Lower leg skin (tissue), 4 donors: ENCODE measurements around the gene KLF5. TPM values are rescaled to one million over a fixed set of nuclear protein-coding genes. Genes with fewer than 3 reads are reported as not detected.

Experiments
- DNase-seq, 2 donors: peaks; one replicate each; pipeline ENCODE4 v3.0.0-alpha.2; 2019; ENCODE audit warnings: low spot score in 2 of 2
- H3K4me3 ChIP-seq: fragments of 200-600 bp; sonication (generic); 2 replicates; pipeline ENCODE4 v1.5.1; 2017; ENCODE audit warnings: mild to moderate bottlenecking, low read depth; ENCODE audit not compliant: poor library complexity, severe bottlenecking
- POLR2A ChIP-seq, 2 donors: fragments of 450-650 bp; IDR thresholded peaks; one replicate each; pipeline ENCODE4 v1.6.1; 2016 to 2017; ENCODE audit warnings: antibody characterized with exemption in 2 of 2, mild to moderate bottlenecking in 1 of 2, moderate library complexity in 1 of 2
- WGBS, 2 donors: methylation state at CpG; one replicate each; pipeline ENCODE4 v1.1.5; 2018; 5-methylcytosine and 5-hydroxymethylcytosine counted together
- intact Hi-C: fragments of 100-400 bp; cut with DNase I; formaldehyde crosslinking; loops from one replicate; pipeline ENCODE4 v1.15.0; 2023; ENCODE audit warnings: low total_unique reads
- total RNA-seq, 4 donors: library from RNA; depleted of rRNA; stranded (reverse); fragments of >200 nt; gene quantifications; one replicate each; pipeline ENCODE4 v1.1.0, GENCODE V29; 2016
- TF ChIP-seq, protein P1 (sequence below), 3 donors: fragments of 450-650 bp; IDR thresholded peaks; one replicate each; pipeline ENCODE4 v1.5.1; 2016; ENCODE audit warnings: antibody characterized with exemption in 3 of 3, mild to moderate bottlenecking in 3 of 3, moderate library complexity in 2 of 3

The KLF5 gene
- total RNA-seq, 4 donors from 2014 or later: 244 to 544 (median 359) TPM

- intact Hi-C loops: no loop called here
- no peak overlapping the region for H3K4me3 ChIP-seq
- 48 to 60% methylated on average over 4 of the region's 4 CpGs for WGBS, 2 donors
- no peak for DNase-seq
- TF ChIP-seq POLR2A (IDR thresholded peaks at IDR 0.05): no peak
- TF ChIP-seq, protein P1, sequence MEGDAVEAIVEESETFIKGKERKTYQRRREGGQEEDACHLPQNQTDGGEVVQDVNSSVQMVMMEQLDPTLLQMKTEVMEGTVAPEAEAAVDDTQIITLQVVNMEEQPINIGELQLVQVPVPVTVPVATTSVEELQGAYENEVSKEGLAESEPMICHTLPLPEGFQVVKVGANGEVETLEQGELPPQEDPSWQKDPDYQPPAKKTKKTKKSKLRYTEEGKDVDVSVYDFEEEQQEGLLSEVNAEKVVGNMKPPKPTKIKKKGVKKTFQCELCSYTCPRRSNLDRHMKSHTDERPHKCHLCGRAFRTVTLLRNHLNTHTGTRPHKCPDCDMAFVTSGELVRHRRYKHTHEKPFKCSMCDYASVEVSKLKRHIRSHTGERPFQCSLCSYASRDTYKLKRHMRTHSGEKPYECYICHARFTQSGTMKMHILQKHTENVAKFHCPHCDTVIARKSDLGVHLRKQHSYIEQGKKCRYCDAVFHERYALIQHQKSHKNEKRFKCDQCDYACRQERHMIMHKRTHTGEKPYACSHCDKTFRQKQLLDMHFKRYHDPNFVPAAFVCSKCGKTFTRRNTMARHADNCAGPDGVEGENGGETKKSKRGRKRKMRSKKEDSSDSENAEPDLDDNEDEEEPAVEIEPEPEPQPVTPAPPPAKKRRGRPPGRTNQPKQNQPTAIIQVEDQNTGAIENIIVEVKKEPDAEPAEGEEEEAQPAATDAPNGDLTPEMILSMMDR (IDR thresholded peaks at IDR 0.05): no peak
These were observed 2.2 kb upstream of the KLF5 start for GRCh38 chr13:73056565-73056962.

GRCh38 chr13:73057284-73058063 is 1.3 kb upstream of the KLF5 start:
- whole genome bisulfite sequencing, 2 donors: 53 to 59% methylated on average over 4 of the region's 4 CpGs
- TF ChIP-seq POLR2A (IDR thresholded peaks at IDR 0.05): no peak
- TF ChIP-seq, protein P1 (IDR thresholded peaks at IDR 0.05): no peak
- DNase-seq: no peak
- intact Hi-C loops: no loop called here
- H3K4me3 ChIP-seq: no peak overlapping the region

- TF ChIP-seq, protein P1 (IDR thresholded peaks at IDR 0.05): no peak
- no peak for TF ChIP-seq POLR2A (IDR thresholded peaks at IDR 0.05)
- intact Hi-C loops: no loop called here
These were observed 816 bp upstream of the KLF5 start for GRCh38 chr13:73058064-73058313.

DNA sequence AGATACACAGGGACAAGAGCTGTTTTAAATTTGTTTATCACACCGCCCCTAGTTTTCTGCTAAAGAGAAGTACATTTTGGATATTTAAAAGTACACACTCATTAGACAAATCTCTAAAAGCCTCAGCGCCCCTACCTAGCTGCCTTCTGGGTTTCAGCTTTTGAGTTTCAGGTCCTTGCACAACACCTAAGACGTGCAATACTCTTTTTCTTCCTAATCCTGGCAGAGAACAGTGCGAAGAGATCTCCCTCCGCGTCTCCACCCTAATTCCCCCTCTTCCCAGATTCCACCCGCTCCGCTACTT is 421 bp upstream of the KLF5 start:
- no peak overlapping the region for H3K4me3 ChIP-seq
- intact Hi-C loops: no loop called here

More at GRCh38 chr13:73058064-73058313, 816 bp upstream of the KLF5 start:
- WGBS, 2 donors: 12 to 15% methylated on average over 6 of the region's 6 CpGs
- DNase-seq: no peak
- H3K4me3 ChIP-seq: no peak overlapping the region

DNA sequence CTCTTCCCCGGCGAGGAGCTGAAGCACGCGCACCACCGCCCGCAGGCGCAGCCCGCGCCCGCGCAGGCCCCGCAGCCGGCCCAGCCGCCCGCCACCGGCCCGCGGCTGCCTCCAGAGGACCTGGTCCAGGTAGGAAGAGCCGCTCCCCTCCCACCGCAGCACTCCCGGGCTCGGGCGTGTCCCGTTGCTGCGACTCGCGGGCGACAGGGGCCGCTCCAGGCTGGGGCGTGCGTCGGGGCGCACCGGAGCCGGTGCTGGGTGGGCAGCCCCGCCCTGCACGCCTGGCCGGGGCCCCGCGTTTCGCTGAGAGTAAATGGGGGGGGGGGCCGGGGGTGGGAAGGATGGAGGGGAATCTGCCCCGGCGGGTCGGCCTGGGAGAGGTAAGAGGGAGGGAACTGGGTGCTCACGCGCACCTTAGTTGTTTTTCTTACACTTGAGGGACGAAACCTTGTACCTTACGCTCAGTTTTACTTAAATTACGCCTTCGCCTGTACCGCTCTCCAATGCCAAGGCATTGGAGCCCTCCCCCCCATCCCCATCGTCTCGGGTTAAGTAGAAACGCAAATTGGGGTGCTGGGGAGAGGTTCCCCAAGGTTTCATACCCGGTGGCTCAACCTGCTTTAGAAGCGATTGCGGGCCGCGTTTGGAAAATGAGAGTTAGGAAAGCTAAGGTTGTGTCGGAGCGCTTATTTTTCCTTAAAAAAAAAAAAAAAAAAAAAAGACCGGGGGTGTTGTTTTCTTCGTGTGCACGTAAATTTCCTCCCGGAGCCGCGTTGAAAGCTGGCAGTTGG is 850 bp downstream of the KLF5 start:
- H3K4me3 ChIP-seq: peak overlapping the region; percentile 70
- DNase-seq: peak in 1 of 2 donors; percentile 90
- intact Hi-C loops: loop anchor here (10.0 kb wide), 1 partner anchor 655 kb away; no protein-coding TSS in a partner anchor
- 0 to 1% methylated on average over 30 to 45 of the region's 68 CpGs for WGBS, 2 donors
- no peak for TF ChIP-seq POLR2A (IDR thresholded peaks at IDR 0.05)
- TF ChIP-seq, protein P1 (IDR thresholded peaks at IDR 0.05): no peak

More for the DNA sequence above, 421 bp upstream of the KLF5 start:
- 1 to 3% methylated on average over 8 of the region's 8 CpGs for WGBS, 2 donors
- DNase-seq: no peak
- TF ChIP-seq, protein P1 (IDR thresholded peaks at IDR 0.05): no peak
- TF ChIP-seq POLR2A (IDR thresholded peaks at IDR 0.05): no peak
